HepG2 (cell line): ENCODE results near the gene SBK1. TPM values are rescaled to one million over a fixed set of nuclear protein-coding genes. Genes with fewer than 3 reads are reported as not detected.

Experiments used
- ELF1 ChIP-seq: sonication (generic); formaldehyde crosslinking; IDR thresholded peaks from 2 replicates; pipeline ENCODE4 v1.4.0; 2020; ENCODE audit warnings: missing genetic modification reagents
- HNRNPK ChIP-seq: fragments of 200-400 bp; formaldehyde crosslinking; IDR thresholded peaks from 2 replicates; pipeline ENCODE4 v1.6.1; 2018; ENCODE audit warnings: low read length, low read depth, moderate library complexity, mild to moderate bottlenecking; ENCODE audit not compliant: poor library complexity, severe bottlenecking
- KDM5A ChIP-seq: fragments of 200-600 bp; sonication (generic); IDR thresholded peaks from 2 replicates; pipeline ENCODE4 v1.7.0; 2018; ENCODE audit warnings: antibody characterized with exemption, mild to moderate bottlenecking, low read length, borderline replicate concordance
- MAFG ChIP-seq: sonication (generic); formaldehyde crosslinking; IDR thresholded peaks from 2 replicates; pipeline ENCODE4 v1.5.1; 2020; ENCODE audit warnings: mild to moderate bottlenecking, missing genetic modification reagents
- MXI1 ChIP-seq: IDR thresholded peaks from 3 replicates; pipeline ENCODE4 v1.6.1; 2012; ENCODE audit warnings: low read depth, low read length, inconsistent platforms, borderline replicate concordance
- NFKBIZ ChIP-seq: IDR thresholded peaks from 2 replicates; pipeline ENCODE4 v1.6.1; 2018; ENCODE audit warnings: missing genetic modification reagents, missing compliant biosample characterization
- RFXAP ChIP-seq: sonication (generic); formaldehyde crosslinking; IDR thresholded peaks from 2 replicates; pipeline ENCODE4 v1.4.0; 2020; ENCODE audit warnings: missing genetic modification reagents, borderline replicate concordance
- SMYD3 ChIP-seq: sonication (generic); formaldehyde crosslinking; IDR thresholded peaks from 2 replicates; pipeline ENCODE4 v1.8.1; 2023; ENCODE audit warnings: mild to moderate bottlenecking, missing genetic modification reagents
- TEAD2 ChIP-seq: sonication (generic); formaldehyde crosslinking; IDR thresholded peaks from 2 replicates; pipeline ENCODE4 v1.9.0; 2021; ENCODE audit warnings: missing genetic modification reagents
- ZBTB7B ChIP-seq: sonication (generic); formaldehyde crosslinking; IDR thresholded peaks from 2 replicates; pipeline ENCODE4 v1.4.0; 2020; ENCODE audit warnings: missing genetic modification reagents
- ZNF780A ChIP-seq: sonication (generic); formaldehyde crosslinking; IDR thresholded peaks from 2 replicates; pipeline ENCODE4 v1.8.0; 2022; ENCODE audit warnings: mild to moderate bottlenecking, missing genetic modification reagents, moderate library complexity
- ZSCAN9 ChIP-seq: IDR thresholded peaks from 2 replicates; pipeline ENCODE4 v1.6.1; 2016; ENCODE audit warnings: borderline replicate concordance
- polyA plus RNA-seq, 8 experiments: library from polyadenylated mRNA; depleted of rRNA in 3 of 8; stranded (reverse) in 7 of 8; unstranded in 1 of 8; fragments of >200 nt; fragmentation: Illumina TruSeq in 4 of 8; extraction: Trizol in 4 of 8; gene quantifications; 2 replicates each; pipeline versions ENCODE4 v1.2.1 to v1.2.3, GENCODE V29; 2011 to 2016; ENCODE audit warnings: low read depth in 4 of 8, missing spikeins in 1 of 8, mixed read lengths in 1 of 8; ENCODE audit not compliant: insufficient read depth in 1 of 8
- total RNA-seq, 5 experiments: library from RNA; depleted of rRNA; stranded (reverse); fragments of >200 nt; fragmentation: Illumina TruSeq; extraction: Trizol; gene quantifications; 2 replicates each; pipeline ENCODE4 v1.2.3, GENCODE V29; 2016; ENCODE audit warnings: low read depth in 1 of 5
- TF ChIP-seq, protein P1 (sequence below): sonication (generic); formaldehyde crosslinking; IDR thresholded peaks from 2 replicates; pipeline ENCODE4 v1.5.0; 2020; ENCODE audit warnings: mild to moderate bottlenecking, missing genetic modification reagents, borderline replicate concordance
- TF ChIP-seq, protein P2 (sequence below), 2 experiments: sonication (generic) in 1 of 2; formaldehyde crosslinking in 1 of 2; IDR thresholded peaks; 2 replicates each; pipeline versions ENCODE4 v1.6.1 to v1.9.0; 2014 to 2022; ENCODE audit warnings: antibody characterized with exemption in 1 of 2, borderline replicate concordance in 1 of 2, inconsistent platforms in 1 of 2, low read depth in 1 of 2, missing genetic modification reagents in 1 of 2

The SBK1 gene
- total and polyA plus RNA-seq, 2 of the 13 experiments (the other 11 are each of a cell fraction or from before 2014, with no cell fraction given): 0.15 to 0.17 TPM

DNA sequence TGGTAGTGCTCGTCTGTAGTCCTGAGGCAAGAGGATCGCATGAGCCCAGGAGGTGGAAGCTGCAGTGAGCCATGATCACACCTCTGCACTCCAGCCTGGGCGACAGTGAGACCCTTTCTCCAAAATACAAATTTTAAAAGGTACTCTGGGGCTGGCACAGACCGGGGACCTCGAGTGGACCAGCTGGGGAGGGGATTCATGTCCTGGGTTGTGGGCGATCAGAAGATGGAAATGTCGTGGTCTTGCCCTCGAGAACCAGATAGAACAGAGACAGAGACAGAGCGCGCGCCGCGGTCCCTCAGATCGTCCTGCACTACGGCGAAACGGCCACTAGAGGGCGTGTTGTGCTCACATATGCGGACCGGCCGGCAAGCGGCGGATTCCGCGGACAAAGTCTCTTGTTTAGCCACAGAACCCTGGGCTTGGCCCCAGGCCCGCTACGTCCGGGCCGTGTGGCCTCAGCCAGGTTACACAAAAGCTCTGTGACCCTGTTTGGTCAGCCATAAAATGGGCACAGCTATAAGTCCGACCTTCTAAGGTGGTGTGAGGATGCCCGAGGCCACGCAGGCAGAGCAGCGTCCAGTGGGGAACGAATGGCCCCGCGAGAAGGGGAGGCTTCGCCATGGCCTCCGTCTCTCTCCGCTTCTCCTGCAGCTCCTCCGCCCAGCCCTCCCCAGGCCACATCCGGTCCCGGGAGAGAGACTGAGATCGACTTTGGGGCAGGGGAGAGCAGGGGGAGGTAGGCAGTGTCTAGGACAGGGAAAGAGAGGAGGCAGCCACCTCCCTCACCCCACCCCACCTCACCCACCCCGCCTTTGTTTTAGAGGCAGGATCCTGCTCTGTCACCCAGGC lies 14.6 kb upstream of the SBK1 start (continued):
- TF ChIP-seq, protein P1, sequence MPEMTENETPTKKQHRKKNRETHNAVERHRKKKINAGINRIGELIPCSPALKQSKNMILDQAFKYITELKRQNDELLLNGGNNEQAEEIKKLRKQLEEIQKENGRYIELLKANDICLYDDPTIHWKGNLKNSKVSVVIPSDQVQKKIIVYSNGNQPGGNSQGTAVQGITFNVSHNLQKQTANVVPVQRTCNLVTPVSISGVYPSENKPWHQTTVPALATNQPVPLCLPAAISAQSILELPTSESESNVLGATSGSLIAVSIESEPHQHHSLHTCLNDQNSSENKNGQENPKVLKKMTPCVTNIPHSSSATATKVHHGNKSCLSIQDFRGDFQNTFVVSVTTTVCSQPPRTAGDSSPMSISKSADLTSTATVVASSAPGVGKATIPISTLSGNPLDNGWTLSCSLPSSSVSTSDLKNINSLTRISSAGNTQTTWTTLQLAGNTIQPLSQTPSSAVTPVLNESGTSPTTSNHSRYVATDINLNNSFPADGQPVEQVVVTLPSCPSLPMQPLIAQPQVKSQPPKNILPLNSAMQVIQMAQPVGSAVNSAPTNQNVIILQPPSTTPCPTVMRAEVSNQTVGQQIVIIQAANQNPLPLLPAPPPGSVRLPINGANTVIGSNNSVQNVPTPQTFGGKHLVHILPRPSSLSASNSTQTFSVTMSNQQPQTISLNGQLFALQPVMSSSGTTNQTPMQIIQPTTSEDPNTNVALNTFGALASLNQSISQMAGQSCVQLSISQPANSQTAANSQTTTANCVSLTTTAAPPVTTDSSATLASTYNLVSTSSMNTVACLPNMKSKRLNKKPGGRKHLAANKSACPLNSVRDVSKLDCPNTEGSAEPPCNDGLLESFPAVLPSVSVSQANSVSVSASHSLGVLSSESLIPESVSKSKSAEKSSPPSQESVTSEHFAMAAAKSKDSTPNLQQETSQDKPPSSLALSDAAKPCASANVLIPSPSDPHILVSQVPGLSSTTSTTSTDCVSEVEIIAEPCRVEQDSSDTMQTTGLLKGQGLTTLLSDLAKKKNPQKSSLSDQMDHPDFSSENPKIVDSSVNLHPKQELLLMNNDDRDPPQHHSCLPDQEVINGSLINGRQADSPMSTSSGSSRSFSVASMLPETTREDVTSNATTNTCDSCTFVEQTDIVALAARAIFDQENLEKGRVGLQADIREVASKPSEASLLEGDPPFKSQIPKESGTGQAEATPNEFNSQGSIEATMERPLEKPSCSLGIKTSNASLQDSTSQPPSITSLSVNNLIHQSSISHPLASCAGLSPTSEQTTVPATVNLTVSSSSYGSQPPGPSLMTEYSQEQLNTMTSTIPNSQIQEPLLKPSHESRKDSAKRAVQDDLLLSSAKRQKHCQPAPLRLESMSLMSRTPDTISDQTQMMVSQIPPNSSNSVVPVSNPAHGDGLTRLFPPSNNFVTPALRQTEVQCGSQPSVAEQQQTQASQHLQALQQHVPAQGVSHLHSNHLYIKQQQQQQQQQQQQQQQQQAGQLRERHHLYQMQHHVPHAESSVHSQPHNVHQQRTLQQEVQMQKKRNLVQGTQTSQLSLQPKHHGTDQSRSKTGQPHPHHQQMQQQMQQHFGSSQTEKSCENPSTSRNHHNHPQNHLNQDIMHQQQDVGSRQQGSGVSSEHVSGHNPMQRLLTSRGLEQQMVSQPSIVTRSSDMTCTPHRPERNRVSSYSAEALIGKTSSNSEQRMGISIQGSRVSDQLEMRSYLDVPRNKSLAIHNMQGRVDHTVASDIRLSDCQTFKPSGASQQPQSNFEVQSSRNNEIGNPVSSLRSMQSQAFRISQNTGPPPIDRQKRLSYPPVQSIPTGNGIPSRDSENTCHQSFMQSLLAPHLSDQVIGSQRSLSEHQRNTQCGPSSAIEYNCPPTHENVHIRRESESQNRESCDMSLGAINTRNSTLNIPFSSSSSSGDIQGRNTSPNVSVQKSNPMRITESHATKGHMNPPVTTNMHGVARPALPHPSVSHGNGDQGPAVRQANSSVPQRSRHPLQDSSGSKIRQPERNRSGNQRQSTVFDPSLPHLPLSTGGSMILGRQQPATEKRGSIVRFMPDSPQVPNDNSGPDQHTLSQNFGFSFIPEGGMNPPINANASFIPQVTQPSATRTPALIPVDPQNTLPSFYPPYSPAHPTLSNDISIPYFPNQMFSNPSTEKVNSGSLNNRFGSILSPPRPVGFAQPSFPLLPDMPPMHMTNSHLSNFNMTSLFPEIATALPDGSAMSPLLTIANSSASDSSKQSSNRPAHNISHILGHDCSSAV (CRISPR knock-in tag): no peak
- no peak for TF ChIP-seq SMYD3 (CRISPR knock-in tag)
- no peak for TF ChIP-seq MAFG (CRISPR knock-in tag)
- TF ChIP-seq KDM5A: no peak
- peak; percentile 46; the same call in 1 of the 2 replicates for TF ChIP-seq ELF1 (CRISPR knock-in tag)
- no peak for TF ChIP-seq ZNF780A (CRISPR knock-in tag)
- TF ChIP-seq TEAD2 (CRISPR knock-in tag): no peak
- 0 out of 2 replicates have a peak, but pooled peaks have one; percentile 31 for TF ChIP-seq ZSCAN9 (CRISPR knock-in tag)
- peak; percentile 21; the same call in 1 of the 3 replicates for TF ChIP-seq MXI1
- peak; percentile 53; the same call in 1 of the 2 replicates for TF ChIP-seq RFXAP (CRISPR knock-in tag)
- TF ChIP-seq ZBTB7B (CRISPR knock-in tag): peak; percentile 30; the same call in 1 of the 2 replicates
- TF ChIP-seq HNRNPK: no peak
- peak; percentile 71; the same call in 1 of the 2 replicates for TF ChIP-seq NFKBIZ (CRISPR knock-in tag)
- TF ChIP-seq, protein P2, sequence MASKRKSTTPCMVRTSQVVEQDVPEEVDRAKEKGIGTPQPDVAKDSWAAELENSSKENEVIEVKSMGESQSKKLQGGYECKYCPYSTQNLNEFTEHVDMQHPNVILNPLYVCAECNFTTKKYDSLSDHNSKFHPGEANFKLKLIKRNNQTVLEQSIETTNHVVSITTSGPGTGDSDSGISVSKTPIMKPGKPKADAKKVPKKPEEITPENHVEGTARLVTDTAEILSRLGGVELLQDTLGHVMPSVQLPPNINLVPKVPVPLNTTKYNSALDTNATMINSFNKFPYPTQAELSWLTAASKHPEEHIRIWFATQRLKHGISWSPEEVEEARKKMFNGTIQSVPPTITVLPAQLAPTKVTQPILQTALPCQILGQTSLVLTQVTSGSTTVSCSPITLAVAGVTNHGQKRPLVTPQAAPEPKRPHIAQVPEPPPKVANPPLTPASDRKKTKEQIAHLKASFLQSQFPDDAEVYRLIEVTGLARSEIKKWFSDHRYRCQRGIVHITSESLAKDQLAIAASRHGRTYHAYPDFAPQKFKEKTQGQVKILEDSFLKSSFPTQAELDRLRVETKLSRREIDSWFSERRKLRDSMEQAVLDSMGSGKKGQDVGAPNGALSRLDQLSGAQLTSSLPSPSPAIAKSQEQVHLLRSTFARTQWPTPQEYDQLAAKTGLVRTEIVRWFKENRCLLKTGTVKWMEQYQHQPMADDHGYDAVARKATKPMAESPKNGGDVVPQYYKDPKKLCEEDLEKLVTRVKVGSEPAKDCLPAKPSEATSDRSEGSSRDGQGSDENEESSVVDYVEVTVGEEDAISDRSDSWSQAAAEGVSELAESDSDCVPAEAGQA (IDR thresholded peaks at IDR 0.05; ENCODE audit: low read depth): no peak
- TF ChIP-seq, protein P2 (CRISPR knock-in tag; IDR thresholded peaks at IDR 0.05; ENCODE audit: borderline replicate concordance): no peak
